HS-5 (cell line): ENCODE results near the gene BRD1.
"Not testable (repeated sequence)": the region's sequence is repeated elsewhere in the genome, so short reads cannot be mapped to it uniquely, and the experiment has no call there.

Source experiments
- DNase-seq: peaks from one replicate; pipeline ENCODE4 v3.0.0-alpha.2; 2012; ENCODE audit warnings: low read depth

Gene BRD1

GRCh38 chr22:49783036-49783746, 44.5 kb downstream of the BRD1 start:
- DNase-seq = no peak

- not testable (repeated sequence) for DNase-seq
These were observed 45.8 kb downstream of the BRD1 start for GRCh38 chr22:49781886-49782285.

- DNase-seq = no peak
These were observed 46.3 kb downstream of the BRD1 start for GRCh38 chr22:49781289-49781782.

- no peak for DNase-seq
These were observed 46.9 kb downstream of the BRD1 start for GRCh38 chr22:49780698-49781288.

GRCh38 chr22:49779853-49780697, 47.6 kb downstream of the BRD1 start:
- no peak for DNase-seq

- DNase-seq = no peak
These were observed 48.5 kb downstream of the BRD1 start for GRCh38 chr22:49779211-49779610.

GRCh38 chr22:49777569-49778249, 50.0 kb downstream of the BRD1 start:
- no peak for DNase-seq

GRCh38 chr22:49776891-49777290, 50.8 kb downstream of the BRD1 start:
- DNase-seq = no peak

- DNase-seq = no peak
These were observed 51.7 kb downstream of the BRD1 start for GRCh38 chr22:49775867-49776511.

GRCh38 chr22:49775191-49775866, 52.3 kb downstream of the BRD1 start:
- no peak for DNase-seq

- no peak for DNase-seq
These were observed 53.0 kb downstream of the BRD1 start for GRCh38 chr22:49774499-49775151.

GRCh38 chr22:49774046-49774445, 53.6 kb downstream of the BRD1 start:
- DNase-seq = no peak

- DNase-seq = no peak
These were observed 54.1 kb downstream of the BRD1 start for GRCh38 chr22:49773531-49773930.

GRCh38 chr22:49772692-49773091, 55.0 kb downstream of the BRD1 start:
- DNase-seq = no peak

GRCh38 chr22:49771266-49772065, 56.2 kb downstream of the BRD1 start:
- DNase-seq = no peak

- DNase-seq = no peak
These were observed 57.0 kb downstream of the BRD1 start for GRCh38 chr22:49770547-49771265.

- DNase-seq = no peak
These were observed 57.8 kb downstream of the BRD1 start for GRCh38 chr22:49769691-49770546.
